Measurements from ENCODE around the gene LRBA.
"Not testable (repeated sequence)": the region's sequence is repeated elsewhere in the genome, so short reads cannot be mapped to it uniquely, and the experiment has no call there.

LRBA gene

DNA sequence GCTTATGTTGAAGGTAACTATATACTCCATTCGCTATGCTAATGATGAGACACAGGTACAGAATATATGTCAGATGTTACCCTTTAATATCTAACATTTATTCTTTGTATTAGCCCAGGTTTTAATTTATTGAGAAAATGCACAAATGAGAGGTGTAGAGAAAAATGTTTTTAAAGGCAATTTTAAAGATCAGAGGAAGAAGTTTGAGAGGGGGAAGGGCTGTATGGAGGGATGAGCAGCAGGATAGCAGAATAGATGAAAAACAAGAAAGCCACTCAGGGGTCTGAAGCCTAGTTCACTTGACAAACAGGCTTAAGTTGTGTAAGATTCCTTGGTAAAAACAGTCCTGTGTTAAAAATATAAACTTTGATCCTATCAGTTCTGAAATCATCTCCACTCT lies 429.5 kb downstream of the LRBA start:
- no peak for DNase-seq (ENCODE audit: low read depth)

- no peak for DNase-seq (ENCODE audit: low read depth)
Observed at GRCh38 chr4:150584111-150584915, 430.8 kb downstream of the LRBA start.

DNA sequence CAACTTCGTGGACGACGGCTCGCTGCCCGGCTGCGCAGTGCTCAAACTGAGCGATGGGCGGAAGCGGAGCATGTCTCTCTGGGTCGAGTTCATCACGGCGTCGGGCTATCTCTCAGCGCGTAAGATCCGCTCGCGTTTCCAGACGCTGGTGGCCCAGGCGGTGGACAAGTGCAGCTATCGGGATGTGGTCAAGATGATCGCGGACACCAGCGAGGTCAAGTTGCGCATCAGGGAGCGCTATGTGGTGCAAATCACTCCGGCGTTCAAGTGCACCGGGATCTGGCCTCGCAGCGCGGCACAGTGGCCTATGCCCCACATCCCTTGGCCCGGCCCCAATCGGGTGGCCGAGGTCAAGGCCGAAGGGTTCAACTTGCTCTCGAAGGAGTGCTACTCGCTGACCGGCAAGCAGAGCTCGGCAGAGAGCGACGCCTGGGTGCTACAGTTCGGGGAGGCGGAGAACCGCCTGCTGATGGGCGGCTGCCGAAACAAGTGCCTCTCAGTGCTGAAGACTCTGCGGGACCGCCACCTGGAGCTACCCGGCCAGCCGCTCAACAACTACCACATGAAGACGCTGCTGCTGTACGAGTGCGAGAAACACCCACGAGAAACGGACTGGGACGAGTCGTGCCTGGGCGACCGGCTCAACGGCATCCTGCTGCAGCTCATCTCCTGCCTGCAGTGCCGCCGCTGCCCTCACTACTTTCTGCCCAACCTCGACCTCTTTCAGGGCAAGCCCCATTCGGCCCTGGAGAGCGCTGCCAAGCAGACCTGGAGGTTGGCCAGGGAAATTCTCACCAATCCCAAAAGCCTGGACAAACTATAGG lies 431.6 kb downstream of the LRBA start:
- no peak for DNase-seq (ENCODE audit: low read depth)

DNA sequence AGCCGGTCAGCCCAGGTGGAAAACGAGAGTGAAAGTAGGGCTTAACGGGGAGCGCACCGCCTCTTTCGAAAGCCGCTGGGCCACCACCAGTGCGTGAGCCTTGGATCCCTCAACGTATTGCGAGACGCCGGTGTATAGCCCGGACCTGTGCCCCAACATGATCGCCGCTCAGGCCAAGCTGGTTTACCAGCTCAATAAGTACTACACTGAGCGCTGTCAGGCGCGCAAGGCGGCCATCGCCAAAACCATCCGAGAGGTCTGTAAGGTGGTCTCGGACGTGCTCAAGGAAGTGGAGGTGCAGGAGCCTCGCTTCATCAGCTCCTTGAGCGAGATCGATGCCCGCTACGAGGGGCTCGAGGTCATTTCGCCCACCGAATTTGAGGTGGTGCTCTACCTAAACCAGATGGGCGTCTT lies 432.2 kb downstream of the LRBA start:
- DNase-seq (ENCODE audit: low read depth) = no peak

- no peak for DNase-seq (ENCODE audit: low read depth)
Observed at GRCh38 chr4:150582146-150582872, 432.8 kb downstream of the LRBA start, which contains the start of gene MAB21L2. Gene MAB21L2 (plus strand): TSS chr4:150582151. CDS start chr4:150583030, 879 bp downstream.

DNA sequence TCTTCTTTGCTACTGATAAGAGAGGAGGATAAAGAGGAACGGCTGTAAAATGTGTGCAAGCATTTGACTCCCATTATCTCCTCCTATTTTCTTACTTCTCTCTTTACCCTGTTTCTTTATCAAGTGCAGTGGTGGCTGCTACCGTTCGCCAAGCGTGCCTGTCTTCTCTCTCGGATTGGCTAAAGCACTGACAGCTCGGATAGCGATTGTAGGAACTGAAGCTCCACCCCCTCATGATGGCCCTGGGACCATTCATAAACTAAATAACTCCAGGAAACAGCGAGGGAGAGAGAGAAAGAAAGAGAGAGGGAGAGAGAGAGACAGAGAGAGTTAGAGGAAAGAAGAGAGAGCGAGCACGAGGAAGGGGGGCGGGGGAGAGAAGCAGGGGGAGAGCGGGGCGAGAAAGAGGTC lies 433.4 kb downstream of the LRBA start:
- no peak for DNase-seq (ENCODE audit: low read depth)

DNA sequence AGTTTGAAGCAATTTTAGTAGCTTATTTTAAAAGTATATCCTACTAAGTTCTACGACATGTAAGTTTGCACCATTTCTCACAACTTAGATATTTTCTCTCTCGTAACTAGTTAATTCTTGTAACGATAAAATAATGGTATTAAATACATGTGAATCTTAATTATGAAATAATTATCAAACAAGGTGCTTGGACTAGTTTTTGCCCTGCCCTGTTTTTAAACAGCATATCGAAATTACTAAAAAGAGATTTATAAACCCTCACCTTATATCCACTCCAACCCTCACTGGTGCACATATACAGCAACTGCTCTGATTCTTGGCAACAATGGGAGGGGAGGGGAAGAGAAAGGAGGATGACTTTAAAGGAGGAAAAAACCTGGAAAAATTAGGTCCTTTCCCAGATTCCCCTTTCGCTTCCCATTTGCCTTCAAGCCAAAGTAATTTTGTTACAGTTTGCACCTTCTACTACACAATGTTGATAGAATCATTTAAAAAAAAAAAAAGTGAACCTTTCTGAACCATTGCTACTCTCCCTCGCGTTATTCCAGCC lies 434.0 kb downstream of the LRBA start:
- DNase-seq (ENCODE audit: low read depth) = no peak

DNA sequence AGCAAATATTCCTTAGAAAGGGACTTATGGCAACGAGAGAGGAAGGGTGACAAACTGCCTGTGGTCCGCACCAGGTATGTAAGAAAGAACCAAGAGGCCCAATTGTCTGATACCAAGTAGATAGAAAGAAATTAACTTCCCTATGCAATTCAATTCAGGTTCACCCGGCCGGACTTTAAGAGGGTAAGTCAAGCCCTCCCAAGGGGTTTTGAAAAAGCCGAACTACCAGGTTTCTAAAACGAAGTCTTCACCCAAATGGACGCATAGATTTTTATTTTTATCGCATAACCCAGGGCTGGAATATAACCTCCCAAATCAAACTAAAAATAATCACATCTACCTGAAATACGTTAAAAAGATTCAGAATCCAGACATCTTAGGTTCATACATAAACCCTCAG lies 434.8 kb downstream of the LRBA start:
- DNase-seq (ENCODE audit: low read depth) = no peak

GRCh38 chr4:150579551-150580234 lies 435.4 kb downstream of the LRBA start:
- no peak for DNase-seq (ENCODE audit: low read depth)

- DNase-seq (ENCODE audit: low read depth) = no peak
Observed at GRCh38 chr4:150578745-150579501, 436.2 kb downstream of the LRBA start.

DNA sequence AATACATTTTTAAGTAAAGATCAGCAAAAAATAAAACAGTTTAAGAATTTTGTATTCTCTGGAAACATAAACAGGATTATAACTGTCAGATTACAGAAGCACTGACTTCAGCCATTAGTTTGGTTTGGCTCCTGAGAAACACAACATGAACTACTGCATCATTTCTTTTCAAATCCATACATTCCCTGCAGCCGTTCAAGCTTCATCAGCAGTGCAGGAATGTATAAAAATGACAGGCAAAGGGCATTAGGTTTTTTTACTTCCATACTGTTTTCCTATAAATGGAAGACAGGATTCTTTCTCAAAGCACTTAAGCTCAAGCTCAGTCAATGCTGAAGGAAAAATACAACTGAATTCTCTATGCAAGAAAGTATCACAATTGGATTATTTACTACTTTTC lies 437.3 kb downstream of the LRBA start:
- no peak for DNase-seq (ENCODE audit: low read depth)

GRCh38 chr4:150574678-150575077 lies 440.4 kb downstream of the LRBA start:
- DNase-seq (ENCODE audit: low read depth) = no peak

- no peak for DNase-seq (ENCODE audit: low read depth)
Observed at GRCh38 chr4:150573534-150573933, 441.6 kb downstream of the LRBA start.

DNA sequence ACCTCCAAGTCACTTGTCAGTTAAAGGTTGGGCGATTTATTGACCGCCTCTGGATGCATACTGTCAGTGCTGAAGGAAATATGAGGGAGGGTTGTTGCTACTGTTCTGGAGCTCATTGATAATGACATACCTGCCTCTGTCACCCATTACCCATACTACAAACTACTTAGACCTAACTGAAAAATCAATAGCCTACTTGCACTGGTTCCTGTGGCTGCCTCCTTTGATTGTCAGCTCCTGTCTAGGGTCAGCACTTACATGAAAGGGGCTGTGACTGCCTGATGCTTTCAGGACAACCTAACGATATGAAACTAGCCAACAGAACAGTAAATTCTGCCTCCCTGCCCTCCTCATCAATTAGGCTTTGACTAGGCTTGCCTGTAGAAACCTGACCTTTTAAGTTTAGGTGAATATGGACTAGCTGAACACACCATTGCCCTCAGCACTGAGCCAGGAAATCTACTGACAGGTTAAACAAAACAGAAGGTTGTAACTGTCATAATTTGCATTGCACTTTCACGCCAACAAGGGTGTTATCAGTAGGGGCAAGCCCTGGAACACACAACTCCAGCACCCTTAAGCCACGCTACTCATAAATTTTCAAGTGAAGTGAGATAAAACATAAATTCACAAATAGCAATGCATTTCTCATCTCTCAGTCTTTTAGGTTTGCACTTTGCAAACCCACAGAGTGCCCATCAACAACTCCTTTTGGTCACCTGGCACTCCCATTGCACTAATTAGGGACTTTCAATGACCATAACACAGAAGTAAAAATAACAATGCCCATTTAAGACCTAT lies 442.2 kb downstream of the LRBA start:
- no peak for DNase-seq (ENCODE audit: low read depth)

- no peak for DNase-seq (ENCODE audit: low read depth)
Observed at GRCh38 chr4:150570862-150571261, 444.2 kb downstream of the LRBA start.

DNA sequence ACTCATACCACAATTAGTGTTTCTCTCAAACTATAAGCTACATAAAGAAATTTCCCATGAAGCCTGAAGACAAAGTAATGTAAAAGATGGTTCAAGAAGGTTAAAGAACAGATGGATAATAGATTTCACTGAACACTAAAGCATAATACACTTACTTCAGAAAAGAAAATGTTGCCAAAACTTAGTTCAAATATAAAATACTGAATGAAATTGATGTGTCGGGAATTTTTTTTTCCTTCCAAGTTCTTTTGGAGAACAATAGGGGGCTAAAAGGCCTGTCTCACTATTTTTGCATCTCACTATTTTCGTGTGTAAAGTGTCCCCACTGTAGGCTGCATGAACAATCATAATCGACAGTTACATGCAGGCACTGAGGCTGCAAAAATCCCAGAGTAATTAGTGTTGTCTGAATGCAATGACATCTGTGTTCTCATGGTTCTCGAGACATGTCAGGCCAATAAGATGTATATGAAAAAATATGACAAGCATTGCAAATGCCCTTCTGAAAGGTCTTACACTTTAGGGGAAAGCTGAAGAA lies 445.0 kb downstream of the LRBA start:
- DNase-seq (ENCODE audit: low read depth) = no peak

DNA sequence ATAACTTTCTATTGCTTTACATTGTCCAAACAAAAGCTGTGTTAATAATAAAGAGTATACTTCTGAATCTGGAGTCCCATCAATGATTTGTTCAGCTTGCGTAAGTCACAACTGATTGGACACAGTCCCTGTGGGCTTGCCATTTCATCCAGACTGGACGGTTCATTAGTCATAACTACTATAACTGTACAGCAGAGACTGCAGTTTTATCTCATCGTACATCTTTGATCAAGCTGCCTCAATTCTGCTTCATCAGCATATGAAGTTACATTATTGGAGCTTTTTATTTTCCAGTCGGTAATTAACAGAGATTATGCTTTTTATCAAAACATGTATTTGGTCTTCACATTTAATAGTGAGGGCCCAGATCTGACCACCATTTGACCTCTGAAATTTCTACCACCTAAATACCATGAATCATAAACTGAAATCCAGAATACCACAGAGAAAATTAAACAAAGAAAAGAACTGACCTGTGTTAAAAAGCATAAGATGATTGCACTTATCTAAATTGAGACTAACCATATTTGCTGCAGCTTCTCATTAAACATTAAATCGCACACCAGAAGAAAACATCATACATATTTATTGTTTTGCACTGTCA lies 445.6 kb downstream of the LRBA start:
- no peak for DNase-seq (ENCODE audit: low read depth)

DNA sequence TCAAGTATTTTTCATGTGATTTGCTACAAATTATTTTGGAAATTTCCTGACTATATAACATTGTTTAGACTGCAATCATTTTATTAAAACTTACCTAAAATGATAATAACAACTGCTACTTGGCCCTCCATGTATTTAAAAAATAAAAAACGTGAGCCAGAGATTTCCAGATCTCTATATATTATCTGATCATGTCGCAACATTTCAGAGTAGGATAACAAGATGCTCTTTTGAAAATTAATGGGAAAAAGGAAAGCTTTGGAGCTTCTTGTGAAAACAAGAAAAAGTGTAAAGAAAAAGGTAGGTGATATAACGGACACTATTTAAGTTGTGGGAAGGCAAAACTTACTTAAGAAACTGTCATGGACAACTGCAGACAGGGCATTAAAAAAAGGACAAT lies 448.0 kb downstream of the LRBA start:
- no peak for DNase-seq (ENCODE audit: low read depth)

DNA sequence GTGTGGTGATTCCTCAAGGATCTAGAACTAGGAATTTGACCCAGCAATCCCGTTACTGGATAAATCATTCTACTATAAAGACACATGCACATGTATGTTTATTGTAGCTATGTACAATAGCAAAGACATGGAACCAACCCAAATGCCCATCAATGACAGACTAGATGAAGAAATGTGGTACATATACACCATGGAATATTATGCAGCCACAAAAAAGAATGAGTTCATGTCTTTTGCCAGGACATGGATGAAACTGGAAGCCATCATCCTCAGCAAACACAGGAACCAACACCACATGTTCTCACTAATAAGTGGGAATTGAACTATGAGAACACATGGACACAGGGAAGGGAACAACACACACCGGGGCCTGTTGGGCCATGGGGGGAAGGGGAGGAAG lies 450.1 kb downstream of the LRBA start:
- not testable (repeated sequence) for DNase-seq (ENCODE audit: low read depth)

All from GM04503 (cell line).